GM21576 (cell line): ENCODE data around the gene MKLN1.
"Not testable (repeated sequence)": the region's sequence is repeated elsewhere in the genome, so short reads cannot be mapped to it uniquely, and the experiment has no call there.

Experiments
- ATAC-seq: cut with Tn5 transposase; IDR thresholded peaks from one replicate; pipeline ENCODE4 v1.9.1; 2021; ENCODE audit warnings: mild to moderate bottlenecking, moderate library complexity; ENCODE audit not compliant: unreplicated experiment

The MKLN1 gene

GRCh38 chr7:131455546-131455945 is 127.9 kb downstream of the MKLN1 start:
- no peak for ATAC-seq

GRCh38 chr7:131456338-131456737 is 128.7 kb downstream of the MKLN1 start:
- ATAC-seq = no peak

- ATAC-seq = no peak
These were observed 131.6 kb downstream of the MKLN1 start for GRCh38 chr7:131459256-131459655.

- no peak for ATAC-seq
These were observed 134.4 kb downstream of the MKLN1 start for GRCh38 chr7:131462059-131462458.

- ATAC-seq = not testable (repeated sequence)
These were observed 135.0 kb downstream of the MKLN1 start for GRCh38 chr7:131462715-131463114.

GRCh38 chr7:131466735-131467365 is 139.2 kb downstream of the MKLN1 start:
- ATAC-seq = no peak

GRCh38 chr7:131467788-131468187 is 140.1 kb downstream of the MKLN1 start:
- no peak for ATAC-seq

- ATAC-seq = no peak
These were observed 143.8 kb downstream of the MKLN1 start for GRCh38 chr7:131471250-131472004.

- no peak for ATAC-seq
These were observed 149.1 kb downstream of the MKLN1 start for GRCh38 chr7:131476740-131477139.

- no peak for ATAC-seq
These were observed 153.0 kb downstream of the MKLN1 start for GRCh38 chr7:131480384-131481315.

- ATAC-seq = no peak
These were observed 155.1 kb downstream of the MKLN1 start for GRCh38 chr7:131482800-131483199.

- no peak for ATAC-seq
These were observed 155.9 kb downstream of the MKLN1 start for GRCh38 chr7:131483586-131483985.

- no peak for ATAC-seq
These were observed 158.7 kb downstream of the MKLN1 start for GRCh38 chr7:131486346-131486745.

GRCh38 chr7:131487217-131487616 is 159.5 kb downstream of the MKLN1 start:
- ATAC-seq = no peak

GRCh38 chr7:131488361-131488760 is 160.7 kb downstream of the MKLN1 start:
- ATAC-seq = no peak

GRCh38 chr7:131489196-131489595 is 161.5 kb downstream of the MKLN1 start:
- no peak for ATAC-seq

- no peak for ATAC-seq
These were observed 162.2 kb downstream of the MKLN1 start for GRCh38 chr7:131489881-131490280.

- ATAC-seq = no peak
These were observed 165.4 kb downstream of the MKLN1 start for GRCh38 chr7:131493081-131493480.

- no peak for ATAC-seq
These were observed 165.9 kb downstream of the MKLN1 start for GRCh38 chr7:131493581-131493980.

- no peak for ATAC-seq
These were observed 166.5 kb downstream of the MKLN1 start for GRCh38 chr7:131494182-131494581.

GRCh38 chr7:131495669-131496498 is 168.2 kb downstream of the MKLN1 start:
- ATAC-seq = no peak
